HG03460 (cell line): ENCODE results near the gene PCCA.
A peak's percentile ranks its signal among the peaks of the same experiment; 100 is the strongest.
"Not testable (repeated sequence)": the region's sequence is repeated elsewhere in the genome, so short reads cannot be mapped to it uniquely, and the experiment has no call there.

ENCODE experiments used
- ATAC-seq: cut with Tn5 transposase; IDR thresholded peaks from one replicate; pipeline ENCODE4 v1.9.1; 2021; ENCODE audit not compliant: unreplicated experiment

Gene PCCA

DNA sequence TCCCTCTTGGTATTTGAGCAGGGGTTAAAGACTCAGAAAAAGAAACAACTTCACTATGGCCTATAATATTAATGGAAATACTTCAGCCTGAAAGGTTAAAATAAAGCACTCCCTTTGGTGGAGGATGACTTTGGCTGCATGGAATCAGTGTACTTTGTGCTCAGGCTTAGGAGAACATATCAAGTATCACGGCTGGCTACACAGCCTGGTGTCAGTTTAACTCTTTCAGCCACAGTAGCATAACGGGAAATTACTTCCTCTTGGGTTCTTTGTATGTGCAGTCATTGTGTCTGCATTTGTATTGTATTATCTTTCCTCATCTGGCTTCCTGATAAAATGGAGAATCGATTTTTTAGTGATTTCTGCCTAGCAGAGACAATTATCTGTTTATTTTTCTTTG is 260.7 kb downstream of the PCCA start:
- no peak for ATAC-seq

DNA sequence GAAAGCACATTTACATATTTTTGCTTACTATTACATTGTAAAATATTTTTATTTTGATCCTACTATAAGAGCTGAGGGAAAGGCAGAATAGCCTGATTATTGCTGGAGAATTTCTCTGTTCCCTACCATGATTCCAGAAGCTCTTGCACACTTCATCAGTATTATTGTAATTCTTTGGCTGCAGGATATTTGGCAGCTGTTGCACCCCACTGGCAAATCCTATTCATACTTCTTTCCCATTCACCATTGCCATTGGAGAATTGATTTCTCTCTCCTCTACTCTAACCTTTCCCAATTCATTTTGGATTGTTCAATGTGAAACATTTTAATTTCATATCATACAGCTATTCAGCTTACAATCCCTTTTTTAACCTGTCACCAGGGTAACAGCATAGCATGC is 261.7 kb downstream of the PCCA start:
- ATAC-seq: no peak

DNA sequence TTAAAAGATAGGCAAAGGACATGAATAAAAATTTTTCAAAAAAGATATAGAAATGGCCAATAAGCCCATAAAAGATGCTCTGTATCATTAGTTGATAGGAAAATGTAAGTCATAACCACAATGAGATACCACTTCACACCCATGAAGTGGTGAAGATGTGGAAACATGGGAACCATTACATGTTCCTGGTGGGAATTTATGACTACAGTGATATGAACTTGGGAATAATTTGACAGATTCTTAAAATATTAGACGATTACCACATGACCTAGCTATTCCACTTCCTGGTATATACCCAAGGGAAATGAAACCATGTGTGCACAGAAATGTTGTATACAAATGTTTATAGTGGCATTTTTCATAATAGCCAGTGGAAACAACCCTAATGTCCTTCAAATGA is 267.5 kb downstream of the PCCA start:
- no peak for ATAC-seq

DNA sequence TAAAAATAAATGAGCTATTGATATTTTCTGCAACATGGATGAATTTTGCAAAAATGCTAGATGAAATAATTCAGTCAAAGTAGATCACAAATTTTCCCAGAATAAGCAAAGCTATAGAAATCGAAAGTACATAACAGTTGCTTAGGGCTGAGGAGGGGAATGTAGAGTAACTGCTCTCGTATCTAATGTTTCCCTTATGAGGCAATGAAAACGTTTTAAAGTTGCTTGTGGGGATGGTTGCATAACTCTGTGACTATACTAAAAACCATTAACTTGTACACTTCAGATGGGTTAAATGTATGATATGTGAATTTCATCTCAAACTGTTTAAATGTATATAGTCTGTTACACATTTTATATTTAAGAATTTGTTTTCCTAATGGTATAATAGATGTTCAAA is 268.0 kb downstream of the PCCA start:
- ATAC-seq: no peak

DNA sequence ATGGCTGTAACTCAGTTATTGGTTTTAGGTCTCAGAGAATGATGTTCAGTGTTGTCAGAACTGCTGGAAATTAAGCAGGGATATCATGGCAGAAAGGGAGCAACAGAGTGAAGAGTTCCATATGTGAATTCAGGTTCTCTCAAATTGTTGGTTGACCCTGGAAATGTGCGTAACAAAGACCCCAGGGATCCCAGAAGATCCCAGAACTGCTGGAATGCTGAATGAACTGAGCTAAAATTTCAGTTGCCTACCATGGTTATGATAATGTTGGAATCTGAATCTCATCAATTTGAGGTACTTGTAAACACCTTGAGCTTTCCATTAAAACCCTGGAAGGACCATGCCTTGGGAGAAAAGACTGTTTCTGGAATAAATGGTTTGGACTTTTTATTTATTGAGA is 268.9 kb downstream of the PCCA start:
- no peak for ATAC-seq

DNA sequence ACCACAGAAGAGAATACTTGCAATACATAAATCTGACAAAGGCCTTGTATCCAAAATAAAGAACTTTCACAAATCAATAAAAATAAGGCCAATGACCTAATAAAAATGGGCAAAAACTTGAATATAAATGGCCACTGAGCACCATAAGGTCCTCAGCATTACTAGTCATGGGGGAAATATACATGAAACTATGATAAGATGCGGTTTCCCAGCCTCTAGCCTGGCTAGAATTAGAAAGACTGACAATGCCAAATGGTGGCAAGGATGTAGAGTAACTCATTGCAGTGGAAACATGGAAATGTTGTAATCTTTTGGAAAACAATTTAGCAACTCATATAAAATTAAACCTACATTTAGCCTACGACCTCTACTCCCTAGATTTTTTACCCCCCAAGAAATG is 272.6 kb downstream of the PCCA start:
- no peak for ATAC-seq

DNA sequence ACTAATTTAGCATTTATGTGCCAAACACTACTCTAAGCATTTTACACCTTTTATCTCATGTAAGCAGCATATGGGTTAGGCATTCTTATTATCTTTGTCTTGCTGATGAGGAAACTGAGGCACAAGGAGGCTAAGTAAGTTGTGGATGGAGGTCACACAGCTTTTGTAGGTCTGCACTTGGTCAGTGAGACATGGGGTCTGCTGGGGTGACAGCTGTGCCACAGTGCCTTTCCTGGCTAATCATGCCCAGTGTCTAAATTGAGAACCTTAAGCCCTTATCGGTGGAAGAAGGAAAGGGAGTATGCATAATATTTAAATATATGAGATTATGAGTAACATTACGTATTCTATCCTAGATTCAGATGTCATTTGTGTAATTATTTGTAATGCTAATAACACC is 273.5 kb downstream of the PCCA start:
- ATAC-seq: no peak

DNA sequence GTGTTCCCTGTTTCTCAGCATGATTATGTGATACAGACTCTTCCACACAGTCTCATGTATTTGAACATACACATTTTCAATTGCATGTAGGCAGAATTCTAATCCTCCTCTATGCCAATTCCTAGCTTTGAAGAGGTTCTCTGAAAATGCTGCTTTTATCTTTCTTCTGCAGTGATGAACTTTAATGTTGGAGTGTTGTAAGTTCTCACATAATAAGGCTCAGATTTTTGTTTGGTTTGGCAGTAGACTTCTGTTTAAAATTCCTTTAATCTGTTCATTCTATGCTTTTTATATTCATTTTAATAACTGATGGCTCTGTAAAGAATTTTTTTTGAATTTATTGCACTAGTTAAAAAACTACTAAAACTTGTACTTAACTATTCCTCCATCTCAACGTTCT is 273.9 kb downstream of the PCCA start:
- no peak for ATAC-seq

DNA sequence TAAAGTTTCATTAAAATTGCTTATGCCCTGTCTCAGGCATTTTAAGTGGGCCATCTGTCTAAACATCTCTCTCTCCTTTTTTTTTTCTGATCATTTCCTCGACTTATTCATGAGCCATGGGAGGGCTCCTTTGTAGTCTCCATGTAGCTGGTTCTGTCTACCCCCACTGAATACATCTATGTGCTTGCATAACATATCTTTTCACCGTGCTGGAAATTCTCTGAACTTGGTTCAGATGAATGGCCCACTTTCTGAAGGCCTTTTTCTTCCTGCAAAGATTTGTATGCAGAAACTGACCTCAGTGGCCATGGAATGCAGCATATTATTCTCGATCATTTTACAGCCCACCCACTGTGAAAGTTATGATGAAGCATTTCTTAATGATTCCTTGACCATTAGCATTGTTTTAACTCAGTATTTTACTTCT is 274.4 kb downstream of the PCCA start:
- ATAC-seq: no peak

DNA sequence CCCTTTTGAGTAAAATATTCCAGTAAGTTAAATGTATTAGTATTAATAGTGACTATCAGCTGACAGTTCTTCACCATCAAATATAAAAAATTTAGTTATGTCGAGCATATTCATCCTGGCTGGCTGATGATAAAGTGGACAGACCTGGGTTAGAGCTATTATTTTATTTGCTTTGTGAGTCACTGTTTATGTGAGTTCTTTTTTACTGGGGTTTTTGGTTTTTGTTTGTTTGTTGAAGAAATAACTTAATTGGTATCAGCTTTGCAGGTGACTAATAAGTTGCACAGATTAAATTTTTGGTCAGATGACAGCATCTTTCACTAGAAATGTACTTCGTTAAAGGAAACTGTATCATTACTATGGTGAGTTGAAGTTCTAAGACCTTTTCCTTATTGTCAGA is 275.0 kb downstream of the PCCA start:
- ATAC-seq: no peak

DNA sequence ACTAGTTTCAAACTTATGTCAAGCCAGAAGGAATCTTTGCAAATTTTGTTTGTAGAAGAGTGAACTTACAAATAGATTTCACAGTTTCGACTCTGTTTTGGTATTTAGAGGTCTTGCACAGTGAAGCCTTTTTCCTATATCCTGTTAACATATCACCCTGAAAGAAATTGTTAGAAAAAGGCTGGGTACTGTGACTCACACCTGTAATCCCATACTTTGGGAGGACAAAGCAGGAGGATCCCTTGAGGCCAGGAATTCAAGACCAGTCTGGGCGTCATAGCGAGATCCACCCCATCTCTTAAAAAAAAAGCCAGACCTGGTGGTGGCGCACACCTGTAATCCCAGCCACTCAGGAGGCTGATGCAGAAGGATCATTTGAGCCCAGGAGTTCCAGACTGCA is 275.7 kb downstream of the PCCA start:
- no peak for ATAC-seq

DNA sequence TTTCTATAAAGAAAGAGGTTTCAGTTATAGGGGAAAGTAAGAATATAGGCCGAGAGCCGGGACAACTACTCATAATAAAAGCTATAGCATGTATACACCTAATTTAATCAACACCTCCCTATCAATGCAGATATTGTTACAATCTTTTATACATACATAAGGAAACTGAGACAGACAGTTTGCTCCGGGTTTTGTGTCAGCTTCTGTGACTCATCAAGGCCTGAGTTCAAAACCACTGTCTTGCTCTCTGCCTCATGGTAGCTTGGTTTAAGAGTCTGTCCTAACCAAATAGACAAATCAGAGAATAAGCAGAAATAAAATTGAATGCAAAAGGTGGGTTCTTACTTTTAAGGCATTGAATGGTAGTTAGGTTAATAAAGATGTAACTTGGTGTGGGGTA is 276.8 kb downstream of the PCCA start:
- no peak for ATAC-seq

DNA sequence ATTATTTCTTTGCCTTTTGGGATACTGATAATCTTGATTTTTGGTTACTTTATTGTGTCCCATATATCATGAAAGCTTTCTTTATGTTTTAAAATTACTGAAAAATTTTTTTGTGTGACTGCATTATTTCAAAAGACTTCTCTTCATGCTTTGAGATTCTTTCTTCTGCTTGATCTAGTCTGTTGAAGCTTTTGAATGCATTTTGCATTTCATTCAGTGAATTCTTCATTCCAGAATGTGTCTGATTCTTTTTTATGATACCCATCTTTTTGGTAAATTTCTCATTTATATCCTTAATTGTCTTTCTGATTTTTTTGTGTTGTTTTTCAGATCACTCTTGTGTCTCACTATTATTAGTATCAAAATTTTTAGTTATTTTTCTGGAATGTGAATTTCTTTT is 289.6 kb downstream of the PCCA start:
- no peak for ATAC-seq

DNA sequence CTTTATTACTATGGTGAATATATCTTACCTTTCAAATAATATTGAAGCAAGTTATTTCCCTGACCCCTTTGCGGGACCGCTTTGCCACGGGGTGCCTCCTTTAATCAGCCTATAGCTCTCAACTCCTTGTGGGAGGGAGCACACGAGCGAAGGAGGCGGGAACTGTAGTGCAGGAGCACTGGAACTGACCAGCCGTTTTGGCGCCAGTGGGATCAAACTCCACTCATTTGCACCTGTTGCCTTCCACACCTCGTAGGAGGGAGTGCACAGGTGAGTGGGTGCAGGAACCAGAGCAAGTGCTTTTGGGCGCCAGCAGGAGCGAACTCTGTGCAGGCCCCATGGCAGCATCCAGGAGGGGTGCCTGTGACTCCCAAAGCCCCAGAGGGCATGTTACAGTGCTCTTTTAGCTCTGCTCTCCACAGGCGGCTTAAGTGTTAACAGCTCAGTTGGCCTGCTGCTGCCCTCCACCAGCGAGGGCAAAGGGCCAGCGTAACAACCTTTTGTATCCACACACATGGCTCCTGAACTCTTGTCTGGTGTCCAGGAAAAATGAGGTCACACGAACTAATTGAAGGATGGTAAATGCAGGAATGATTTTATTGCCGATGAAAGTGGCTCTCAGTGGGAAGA is 292.8 kb downstream of the PCCA start:
- no peak for ATAC-seq

DNA sequence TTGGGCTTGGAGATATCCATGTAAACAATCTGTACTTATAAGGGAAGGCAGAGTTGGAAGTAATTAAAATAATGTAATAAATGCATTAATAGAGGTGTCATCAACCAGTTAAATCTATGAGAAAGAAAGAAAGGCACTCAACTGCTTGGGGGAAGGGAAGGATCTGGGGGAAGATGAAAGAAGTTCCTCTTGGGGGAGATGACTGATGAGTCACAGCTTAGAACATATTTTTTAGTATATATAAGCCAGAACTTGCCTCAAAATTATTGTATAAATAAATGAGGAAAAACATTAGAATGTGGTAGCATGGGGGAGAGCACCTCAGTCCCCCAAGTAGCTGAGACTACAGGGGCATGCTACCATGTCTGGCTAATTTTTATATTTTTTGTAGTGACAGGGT is 293.9 kb downstream of the PCCA start:
- ATAC-seq: no peak

DNA sequence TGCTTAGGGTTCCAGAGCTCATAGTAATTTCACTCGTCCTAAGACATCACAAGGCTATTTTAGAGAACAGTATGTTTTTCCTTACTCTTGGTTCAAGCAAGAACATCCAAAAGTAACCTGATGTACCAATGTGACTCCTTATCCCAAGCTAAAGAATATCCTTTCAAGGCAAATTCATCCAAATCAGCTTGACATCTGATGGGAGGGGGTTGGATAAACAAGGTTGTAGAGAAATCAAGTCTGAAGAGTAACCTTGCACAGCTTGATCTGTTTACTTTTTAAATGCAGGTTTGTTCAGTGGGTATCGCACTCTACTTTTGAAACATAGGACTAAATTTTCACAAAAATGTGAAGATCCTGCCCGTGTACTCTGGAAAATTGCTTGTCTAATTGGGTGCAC is 298.5 kb downstream of the PCCA start:
- no peak for ATAC-seq

DNA sequence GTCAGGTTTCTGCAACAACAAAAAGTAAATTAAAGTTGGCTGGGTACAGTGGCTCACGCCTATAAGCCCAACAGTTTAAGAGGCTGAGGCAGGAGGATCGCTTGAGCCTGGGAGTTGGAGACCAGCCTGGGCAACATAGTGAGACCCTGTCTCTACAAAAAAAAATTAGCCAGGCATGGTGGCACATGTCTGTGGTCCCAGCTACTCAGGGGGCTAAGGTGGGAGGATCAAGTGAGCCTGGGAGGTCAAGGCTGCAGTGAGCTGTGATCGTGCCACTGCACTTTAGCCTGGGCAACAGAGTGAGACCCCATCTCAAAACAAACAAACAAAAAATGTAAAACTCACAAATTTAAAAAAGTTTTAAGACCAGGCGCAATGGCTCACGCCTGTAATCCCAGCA is 299.3 kb downstream of the PCCA start:
- ATAC-seq: not testable (repeated sequence)

DNA sequence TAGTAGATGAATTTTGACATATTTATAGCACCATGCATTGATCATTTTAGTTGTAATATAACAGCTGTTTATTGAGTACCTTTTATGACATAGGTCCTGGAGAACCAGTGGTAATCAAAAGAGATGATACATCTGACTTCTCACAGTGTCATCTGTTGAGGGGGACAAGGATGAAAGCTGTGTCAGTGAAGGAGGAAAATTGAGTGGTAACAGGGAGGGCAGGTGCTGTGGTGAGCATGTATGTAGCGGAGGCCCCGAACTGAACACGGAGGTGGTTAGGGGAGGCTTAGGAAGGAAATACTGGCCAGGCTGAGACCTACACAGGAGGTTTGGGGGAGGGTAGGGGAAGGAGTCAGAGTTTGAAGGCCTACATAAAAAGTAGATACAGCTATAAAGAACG is 300.0 kb downstream of the PCCA start:
- no peak for ATAC-seq

DNA sequence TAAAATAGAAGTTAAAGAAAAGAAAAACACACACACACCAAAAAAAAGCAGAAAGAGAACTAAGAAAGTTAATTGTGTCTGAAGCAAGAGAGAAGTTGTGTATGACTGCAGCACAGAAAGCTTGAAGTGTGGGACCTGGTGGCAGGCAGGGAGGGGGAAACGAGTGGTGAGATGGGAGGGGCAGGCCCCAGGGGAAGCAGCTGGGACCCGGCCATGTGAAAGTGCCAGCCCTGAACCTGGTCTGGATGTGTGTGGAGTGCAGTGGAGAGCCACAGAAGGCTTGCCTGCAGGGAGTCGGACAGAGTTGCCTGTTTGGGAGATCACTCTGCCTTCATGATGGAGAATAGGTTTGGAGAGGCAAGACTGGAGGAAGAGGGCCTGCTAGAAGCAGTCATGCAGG is 300.7 kb downstream of the PCCA start:
- ATAC-seq: no peak

DNA sequence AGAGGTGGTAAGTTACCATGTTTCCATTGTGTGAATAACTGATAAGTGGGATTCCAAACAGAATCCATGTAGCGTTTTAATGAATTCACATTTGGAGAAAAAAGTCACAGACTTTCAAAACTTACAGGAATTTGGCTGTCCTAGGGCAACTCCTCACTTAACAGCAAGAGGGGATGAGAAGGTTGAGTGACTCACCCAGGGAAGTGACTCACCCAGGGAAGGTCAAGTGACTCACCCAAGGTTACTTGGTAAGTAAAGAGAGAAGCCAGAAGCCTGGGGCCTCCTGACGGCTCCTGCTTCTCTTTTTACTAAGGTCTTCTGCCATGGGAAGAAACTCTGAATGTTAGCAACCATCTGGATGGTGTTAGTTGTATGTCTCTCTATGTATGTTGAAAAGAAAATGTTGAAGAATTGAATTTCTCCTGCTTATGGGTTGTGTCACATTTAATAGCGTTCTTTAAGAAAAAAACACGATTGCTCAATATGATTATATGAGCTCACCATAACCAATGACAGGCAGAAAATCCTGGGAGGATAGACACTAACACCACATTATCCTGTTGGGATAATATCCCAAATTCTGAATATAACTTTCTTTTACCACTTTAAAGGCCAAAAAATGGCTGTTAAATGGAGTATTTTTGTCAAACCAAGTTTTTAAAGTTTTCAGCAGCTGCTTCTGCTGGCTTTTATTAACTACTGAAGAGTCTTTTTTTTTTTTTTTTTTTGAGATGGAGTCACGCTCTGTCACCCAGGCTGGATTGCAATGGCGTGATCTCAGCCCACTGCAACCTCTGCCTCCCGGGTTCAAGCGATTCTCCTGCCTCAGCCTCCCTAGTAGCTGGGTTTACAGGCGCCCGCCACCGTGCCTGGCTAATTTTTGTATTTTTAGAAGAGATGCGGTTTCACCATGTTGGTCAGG is 304.1 kb downstream of the PCCA start:
- ATAC-seq: peak; percentile 53

DNA sequence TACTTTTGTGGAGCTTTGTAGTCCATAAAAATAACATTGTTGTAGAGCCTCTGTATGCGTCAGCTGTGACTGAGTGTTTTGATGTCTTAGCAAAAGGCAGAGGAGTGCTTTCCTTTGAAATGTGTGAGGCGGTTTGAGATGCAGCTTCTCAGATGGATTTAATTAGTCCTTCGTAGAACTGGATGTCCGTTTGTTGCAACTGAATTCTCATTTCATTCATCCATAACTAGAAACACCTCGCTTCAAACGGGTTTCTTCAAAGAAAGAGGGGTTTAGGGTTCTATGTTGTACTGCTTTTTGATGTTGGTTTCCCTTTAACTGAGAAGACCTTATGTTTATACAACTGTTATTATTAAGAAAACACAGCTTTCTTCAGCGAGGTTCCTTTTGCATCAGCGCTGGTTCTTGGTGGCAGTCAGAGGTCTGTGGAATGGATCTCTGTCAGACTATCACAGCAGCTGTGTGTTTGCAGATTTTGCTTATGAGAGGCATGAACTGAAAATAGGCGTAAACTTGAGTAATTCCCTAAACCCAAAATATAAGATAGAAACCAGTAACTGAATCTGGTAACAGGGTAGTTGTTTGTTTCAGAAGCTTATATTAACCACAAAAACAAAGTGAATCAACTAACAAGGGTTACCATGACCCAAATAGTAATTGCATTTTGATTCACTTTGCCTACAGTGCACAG is 305.3 kb downstream of the PCCA start:
- ATAC-seq: peak; percentile 83
